GM19438 (cell line): Measurements from ENCODE around the gene RIC8A.
A peak's percentile ranks its signal among the peaks of the same experiment; 100 is the strongest.
"Not testable (repeated sequence)": the region's sequence is repeated elsewhere in the genome, so short reads cannot be mapped to it uniquely, and the experiment has no call there.

ENCODE experiments used
- ATAC-seq: cut with Tn5 transposase; IDR thresholded peaks from one replicate; pipeline ENCODE4 v1.9.1; 2021; ENCODE audit warnings: low read depth; ENCODE audit not compliant: unreplicated experiment

The RIC8A gene

GRCh38 chr11:207208-207862 is at the start of gene RIC8A, which contains the start of gene BET1L:
TSS of gene RIC8A (plus strand) at chr11:207708. CDS start at chr11:208855, 1,147 bp downstream.
TSS of gene BET1L (minus strand) at chr11:207399. CDS start at chr11:207321, 78 bp downstream.
- peak; percentile 65 for ATAC-seq

GRCh38 chr11:180242-180641 is 27.3 kb upstream of the RIC8A start:
- ATAC-seq: not testable (repeated sequence)

- ATAC-seq: peak; percentile 23
Measured at GRCh38 chr11:189200-189783, 18.2 kb upstream of the RIC8A start.

- peak; percentile 70 for ATAC-seq
Measured at GRCh38 chr11:189843-190311, 17.6 kb upstream of the RIC8A start.

GRCh38 chr11:190546-190945 is 17.0 kb upstream of the RIC8A start:
- not testable (repeated sequence) for ATAC-seq

GRCh38 chr11:191490-192478 is 15.7 kb upstream of the RIC8A start:
- not testable (repeated sequence) for ATAC-seq

- not testable (repeated sequence) for ATAC-seq
Measured at GRCh38 chr11:192674-193128, 14.8 kb upstream of the RIC8A start, which contains the start of gene SCGB1C1. TSS of gene SCGB1C1 (plus strand) at chr11:193078. CDS start at chr11:193100, 22 bp downstream.

- ATAC-seq: not testable (repeated sequence)
Measured at GRCh38 chr11:193481-193880, 14.0 kb upstream of the RIC8A start.

GRCh38 chr11:196786-197731 is 10.4 kb upstream of the RIC8A start:
- no peak for ATAC-seq

- ATAC-seq: no peak
Measured at GRCh38 chr11:197741-198235, 9.7 kb upstream of the RIC8A start.

GRCh38 chr11:198236-198806 is 9.2 kb upstream of the RIC8A start:
- ATAC-seq: no peak

- no peak for ATAC-seq
Measured at GRCh38 chr11:199004-199581, 8.4 kb upstream of the RIC8A start.

- no peak for ATAC-seq
Measured at GRCh38 chr11:199782-200181, 7.7 kb upstream of the RIC8A start.

- no peak for ATAC-seq
Measured at GRCh38 chr11:200224-201003, 7.1 kb upstream of the RIC8A start.

- ATAC-seq: no peak
Measured at GRCh38 chr11:201966-202365, 5.5 kb upstream of the RIC8A start.

GRCh38 chr11:202490-202889 is 5.0 kb upstream of the RIC8A start:
- no peak for ATAC-seq

- no peak for ATAC-seq
Measured at GRCh38 chr11:203056-203944, 4.2 kb upstream of the RIC8A start.
